ENCODE data around the gene CCDC86.

GRCh38 chr11:60890696-60891095 is 48.8 kb downstream of the CCDC86 start:
- TF ChIP-seq POLR2A (IDR thresholded peaks at IDR 0.05) (no peak), CTCF (IDR thresholded peaks at IDR 0.05) (no peak)

Data from vagina (tissue), 2 donors.